ENCODE results near the gene KCP.

DNA sequence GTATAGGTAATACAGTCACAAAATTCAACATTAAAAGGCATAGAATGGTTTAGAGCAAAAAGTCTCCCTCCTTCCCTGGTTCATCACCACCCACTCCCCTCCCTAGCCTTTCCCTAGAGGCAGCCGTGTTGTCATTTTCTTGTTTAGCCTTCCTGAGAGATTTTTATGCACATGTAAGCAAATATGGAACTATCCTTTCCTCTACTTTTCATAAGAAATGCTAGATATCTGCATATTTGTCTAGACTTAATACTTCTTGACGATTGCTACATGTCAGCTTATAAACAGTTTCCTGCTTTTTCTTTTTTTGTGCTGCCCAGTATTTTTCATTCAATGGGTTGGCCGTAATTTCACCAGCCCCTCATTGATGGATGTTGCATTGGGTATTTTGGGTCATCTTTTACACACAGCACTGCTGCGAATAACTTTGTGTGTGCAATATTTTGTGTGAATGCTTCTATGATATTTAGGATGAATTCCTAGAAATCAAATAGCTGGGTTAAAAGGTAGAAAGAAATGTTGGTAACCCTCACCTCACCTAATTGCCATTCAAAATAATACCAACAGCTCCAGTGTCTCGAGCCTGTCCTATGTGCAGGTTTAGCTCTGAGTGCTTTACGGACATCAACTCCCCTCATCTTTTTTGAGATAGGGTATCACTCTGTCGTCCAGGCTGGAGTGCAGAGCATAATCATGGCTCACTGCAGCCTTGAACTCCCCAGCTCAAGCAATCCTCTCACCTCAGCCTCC, 34.2 kb upstream of the KCP start:
- no peak for TF ChIP-seq CTCF (IDR thresholded peaks at IDR 0.05)
- TF ChIP-seq POLR2A (IDR thresholded peaks at IDR 0.05) = no peak

Measured in breast epithelium (tissue), 3 donors.